OCI-LY7 (cell line): ENCODE measurements around the gene IQSEC1.
A peak's percentile ranks its signal among the peaks of the same experiment; 100 is the strongest.

ENCODE experiments used
- EZH2phosphoT487 ChIP-seq: fragments of 200-600 bp; sonication (generic); IDR thresholded peaks from 2 replicates; pipeline ENCODE4 v1.6.1; 2018; ENCODE audit warnings: low read depth, borderline replicate concordance, mild to moderate bottlenecking, mixed run types, antibody characterized with exemption, low read length, moderate library complexity, mixed read lengths
- TF ChIP-seq, protein P1 (sequence below): fragments of 200-600 bp; sonication (generic); conservative IDR thresholded peaks from 2 replicates; pipeline ENCODE4 v1.5.1; 2014; ENCODE audit warnings: mild to moderate bottlenecking, antibody characterized with exemption, low read length, moderate library complexity, mixed read lengths

DNA sequence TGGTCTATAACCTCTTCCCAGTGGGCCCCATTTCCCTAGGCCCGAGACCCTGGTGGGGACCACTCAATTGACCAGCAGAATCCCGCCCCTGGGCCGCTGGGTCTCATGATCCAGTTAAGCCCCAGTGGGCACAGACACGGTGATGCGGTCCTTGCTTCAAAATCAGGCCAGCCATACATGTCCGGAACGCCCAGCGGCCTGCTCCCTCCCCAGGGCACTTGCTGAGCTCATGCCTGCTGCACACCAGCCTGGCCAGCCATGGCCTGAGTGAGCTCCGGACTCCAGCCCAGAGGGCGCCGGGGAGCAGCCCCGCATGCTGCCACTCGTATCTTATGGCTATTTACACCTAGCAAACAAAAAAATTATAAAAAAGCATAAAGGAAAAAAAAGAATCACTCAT is 34.4 kb upstream of the IQSEC1 start:
- TF ChIP-seq, protein P1, sequence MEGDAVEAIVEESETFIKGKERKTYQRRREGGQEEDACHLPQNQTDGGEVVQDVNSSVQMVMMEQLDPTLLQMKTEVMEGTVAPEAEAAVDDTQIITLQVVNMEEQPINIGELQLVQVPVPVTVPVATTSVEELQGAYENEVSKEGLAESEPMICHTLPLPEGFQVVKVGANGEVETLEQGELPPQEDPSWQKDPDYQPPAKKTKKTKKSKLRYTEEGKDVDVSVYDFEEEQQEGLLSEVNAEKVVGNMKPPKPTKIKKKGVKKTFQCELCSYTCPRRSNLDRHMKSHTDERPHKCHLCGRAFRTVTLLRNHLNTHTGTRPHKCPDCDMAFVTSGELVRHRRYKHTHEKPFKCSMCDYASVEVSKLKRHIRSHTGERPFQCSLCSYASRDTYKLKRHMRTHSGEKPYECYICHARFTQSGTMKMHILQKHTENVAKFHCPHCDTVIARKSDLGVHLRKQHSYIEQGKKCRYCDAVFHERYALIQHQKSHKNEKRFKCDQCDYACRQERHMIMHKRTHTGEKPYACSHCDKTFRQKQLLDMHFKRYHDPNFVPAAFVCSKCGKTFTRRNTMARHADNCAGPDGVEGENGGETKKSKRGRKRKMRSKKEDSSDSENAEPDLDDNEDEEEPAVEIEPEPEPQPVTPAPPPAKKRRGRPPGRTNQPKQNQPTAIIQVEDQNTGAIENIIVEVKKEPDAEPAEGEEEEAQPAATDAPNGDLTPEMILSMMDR, result 0 out of 2 replicates have a peak, but pooled peaks have one; percentile 29
- TF ChIP-seq EZH2phosphoT487, result no peak
